Mesothelial cell of epicardium (in vitro differentiated cells): ENCODE results near the gene A3GALT2. TPM values are rescaled to one million over a fixed set of nuclear protein-coding genes. Genes with fewer than 3 reads are reported as not detected.

Experiments used
- DNase-seq, 2 experiments: peaks; one replicate each; pipeline ENCODE4 v3.0.0; 2021; ENCODE audit warnings: low spot score in 2 of 2; ENCODE audit not compliant: unreplicated experiment in 2 of 2
- H3K27ac Mint-ChIP-seq: 2 replicates; pipeline ENCODE4 v1.8.0; 2021; ENCODE audit warnings: mixed read lengths
- H3K27me3 Mint-ChIP-seq: 2 replicates; pipeline ENCODE4 v1.8.0; 2021; ENCODE audit warnings: low read depth, mixed read lengths
- H3K36me3 Mint-ChIP-seq: 2 replicates; pipeline ENCODE4 v1.8.0; 2021; ENCODE audit warnings: mixed read lengths
- H3K4me1 Mint-ChIP-seq: 2 replicates; pipeline ENCODE4 v1.8.0; 2021; ENCODE audit warnings: mixed read lengths
- H3K4me3 Mint-ChIP-seq: 2 replicates; pipeline ENCODE4 v1.8.0; 2021; ENCODE audit warnings: mild to moderate bottlenecking, moderate library complexity, mixed read lengths
- H3K9me3 Mint-ChIP-seq: 2 replicates; pipeline ENCODE4 v1.8.0; 2021; ENCODE audit warnings: mixed read lengths
- CTCF ChIP-seq: fragments of 200-600 bp; sonication (generic); IDR thresholded peaks from one replicate; pipeline ENCODE4 v1.5.0; 2021; ENCODE audit warnings: antibody characterized with exemption; ENCODE audit not compliant: unreplicated experiment
- total RNA-seq: library from RNA; stranded (reverse); gene quantifications from 3 replicates; pipeline ENCODE4 v1.2.1, GENCODE V29; 2021

Gene A3GALT2
- total RNA-seq: 0.51 to 0.58 TPM (median 0.52 TPM) in 3 replicates

- Mint-ChIP-seq H3K36me3 (peaks cover 15% of the 10 kb centered on the region), H3K9me3 (no peaks in the 10 kb centered on the region), H3K4me3 (no peak within 1 kb of the TSS), H3K27me3 (no peaks in the 10 kb centered on the region), H3K27ac (no peak within 1 kb of the TSS), H3K4me1 (peaks cover 2% of the 10 kb centered on the region)
- no peak for TF ChIP-seq CTCF
- DNase-seq: no peak
These were observed at the start of gene A3GALT2 for GRCh38 chr1:33320619-33321165. Gene A3GALT2, minus strand, starts transcription at chr1:33321098. Its CDS starts 0 bp downstream, at chr1:33321098.

- H3K9me3 Mint-ChIP-seq: no peaks in the 10 kb centered on the region
- peaks cover 4% of the 10 kb centered on the region for H3K36me3 Mint-ChIP-seq
- no peak for TF ChIP-seq CTCF
- H3K4me1 Mint-ChIP-seq: peaks cover 27% of the 10 kb centered on the region
- DNase-seq: no peak
- H3K4me3 Mint-ChIP-seq: no peak overlapping the region
- no peaks in the 10 kb centered on the region for H3K27me3 Mint-ChIP-seq
- no peak overlapping the region for H3K27ac Mint-ChIP-seq
These were observed 49.4 kb upstream of the A3GALT2 start for GRCh38 chr1:33370301-33370700.

GRCh38 chr1:33369764-33370163 lies 48.9 kb upstream of the A3GALT2 start:
- Mint-ChIP-seq H3K4me1 (peaks cover 33% of the 10 kb centered on the region), H3K9me3 (no peaks in the 10 kb centered on the region), H3K4me3 (no peak overlapping the region), H3K27ac (no peak overlapping the region), H3K36me3 (peaks cover 4% of the 10 kb centered on the region), H3K27me3 (no peaks in the 10 kb centered on the region)
- no peak for DNase-seq
- TF ChIP-seq CTCF: no peak

- TF ChIP-seq CTCF: no peak
- no peak for DNase-seq
- Mint-ChIP-seq H3K27me3 (no peaks in the 10 kb centered on the region), H3K4me3 (no peak overlapping the region), H3K27ac (no peak overlapping the region), H3K36me3 (peaks cover 4% of the 10 kb centered on the region), H3K9me3 (no peaks in the 10 kb centered on the region), H3K4me1 (peaks cover 39% of the 10 kb centered on the region)
These were observed 48.2 kb upstream of the A3GALT2 start for GRCh38 chr1:33369081-33369480.

GRCh38 chr1:33368431-33368830 lies 47.5 kb upstream of the A3GALT2 start:
- peaks cover 46% of the 10 kb centered on the region for H3K4me1 Mint-ChIP-seq
- no peak overlapping the region for H3K4me3 Mint-ChIP-seq
- no peak for DNase-seq
- peaks cover 2% of the 10 kb centered on the region for H3K36me3 Mint-ChIP-seq
- H3K9me3 Mint-ChIP-seq: no peaks in the 10 kb centered on the region
- no peak for TF ChIP-seq CTCF
- no peak overlapping the region for H3K27ac Mint-ChIP-seq
- no peaks in the 10 kb centered on the region for H3K27me3 Mint-ChIP-seq
